CD14-positive monocyte (primary cell): ENCODE data around the gene RIF1. TPM values are rescaled to one million over a fixed set of nuclear protein-coding genes. Genes with fewer than 3 reads are reported as not detected.

ENCODE experiments used
- DNase-seq, 3 donors: peaks; one replicate each; pipeline ENCODE4 v3.0.0-alpha.2; 2011 to 2022
- H2AFZ ChIP-seq: 2 replicates; pipeline ENCODE4 v1.6.0; 2012; ENCODE audit warnings: mild to moderate bottlenecking, low read depth, low read length, inconsistent platforms; ENCODE audit not compliant: insufficient read depth, poor library complexity, severe bottlenecking
- H3K27ac ChIP-seq, 2 donors: 1 replicate in 1 of 2; 2 replicates in 1 of 2; pipeline ENCODE4 v1.5.1; 2012 to 2013; ENCODE audit warnings: low read length in 2 of 2, control low read depth in 1 of 2, inconsistent platforms in 1 of 2, low read depth in 1 of 2, mild to moderate bottlenecking in 1 of 2
- H3K27me3 ChIP-seq, 2 donors: one replicate each; pipeline versions ENCODE4 v1.6.0 to v1.6.1; 2011 to 2013; ENCODE audit warnings: low read length in 2 of 2; ENCODE audit not compliant: control insufficient read depth in 2 of 2, insufficient read depth in 2 of 2
- H3K36me3 ChIP-seq, 2 donors: replicated peaks in 1 of 2; 1 replicate in 1 of 2; 2 replicates in 1 of 2; pipeline versions ENCODE4 v1.5.1 to v1.6.1; 2012 to 2013; ENCODE audit warnings: low read length in 2 of 2, control low read depth in 1 of 2, inconsistent platforms in 1 of 2, mild to moderate bottlenecking in 1 of 2; ENCODE audit not compliant: insufficient read depth in 2 of 2, control insufficient read depth in 1 of 2
- H3K4me1 ChIP-seq, 2 donors: 1 replicate in 1 of 2; 2 replicates in 1 of 2; pipeline versions ENCODE4 v1.5.1 to v1.6.1; 2012 to 2013; ENCODE audit warnings: low read length in 2 of 2, control low read depth in 1 of 2, inconsistent platforms in 1 of 2, mild to moderate bottlenecking in 1 of 2, moderate library complexity in 1 of 2; ENCODE audit not compliant: insufficient read depth in 2 of 2, control insufficient read depth in 1 of 2
- H3K4me2 ChIP-seq: replicated peaks from 2 replicates; pipeline ENCODE3; 2012; ENCODE audit warnings: low read length, moderate library complexity, mild to moderate bottlenecking; ENCODE audit not compliant: poor library complexity, severe bottlenecking; ENCODE audit errors: extremely low read depth
- H3K4me3 ChIP-seq, 3 experiments: fragments of 200-600 bp in 1 of 3; sonication (generic) in 1 of 3; replicated peaks in 1 of 3; 1 replicate in 2 of 3; 2 replicates in 1 of 3; pipeline ENCODE4 v1.5.1; 2011 to 2013; ENCODE audit warnings: low read length in 3 of 3, mild to moderate bottlenecking in 3 of 3, control low read depth in 2 of 3, low read depth in 2 of 3, inconsistent platforms in 1 of 3, moderate library complexity in 1 of 3
- H3K79me2 ChIP-seq: 2 replicates; pipeline ENCODE4 v1.6.0; 2012; ENCODE audit warnings: mild to moderate bottlenecking, control low read depth, inconsistent platforms, low read length, moderate library complexity; ENCODE audit not compliant: insufficient read depth
- H3K9ac ChIP-seq: 2 replicates; pipeline ENCODE4 v1.6.0; 2017; ENCODE audit warnings: low read length, mild to moderate bottlenecking; ENCODE audit not compliant: insufficient read depth, poor library complexity, severe bottlenecking
- H3K9me3 ChIP-seq, 2 donors: replicated peaks in 1 of 2; 1 replicate in 1 of 2; 2 replicates in 1 of 2; pipeline versions ENCODE4 v1.5.1 to v1.6.1; 2012 to 2013; ENCODE audit warnings: low read length in 2 of 2, control low read depth in 1 of 2; ENCODE audit not compliant: control insufficient read depth in 1 of 2, insufficient read depth in 1 of 2
- H4K20me1 ChIP-seq: 2 replicates; pipeline ENCODE4 v1.6.0; 2012; ENCODE audit warnings: mild to moderate bottlenecking, low read length, control low read depth, moderate library complexity; ENCODE audit not compliant: insufficient read depth
- H3K27ac Mint-ChIP-seq, 7 donors: one replicate each; pipeline ENCODE4 v1.8.0; 2020; ENCODE audit warnings: mild to moderate bottlenecking in 7 of 7, mixed read lengths in 7 of 7, moderate library complexity in 6 of 7, inconsistent platforms in 2 of 7
- H3K27me3 Mint-ChIP-seq, 3 donors: one replicate each; pipeline ENCODE4 v1.8.0; 2021 to 2022; ENCODE audit warnings: low read depth in 3 of 3, mild to moderate bottlenecking in 3 of 3, mixed read lengths in 3 of 3, moderate library complexity in 3 of 3, inconsistent platforms in 1 of 3
- H3K36me3 Mint-ChIP-seq, 2 donors: one replicate each; pipeline ENCODE4 v1.8.0; 2020; ENCODE audit warnings: mixed read lengths in 2 of 2, inconsistent platforms in 1 of 2, mild to moderate bottlenecking in 1 of 2
- H3K4me1 Mint-ChIP-seq: one replicate; pipeline ENCODE4 v1.8.0; 2020; ENCODE audit warnings: mild to moderate bottlenecking, mixed read lengths
- H3K4me3 Mint-ChIP-seq, 2 donors: one replicate each; pipeline ENCODE4 v1.8.0; 2020; ENCODE audit warnings: mild to moderate bottlenecking in 2 of 2, mixed read lengths in 2 of 2, moderate library complexity in 1 of 2
- H3K9me3 Mint-ChIP-seq, 7 donors: one replicate each; pipeline ENCODE4 v1.8.0; 2020 to 2022; ENCODE audit warnings: mixed read lengths in 7 of 7, mild to moderate bottlenecking in 6 of 7, moderate library complexity in 6 of 7, inconsistent platforms in 2 of 7
- CTCF ChIP-seq: fragments of 200-600 bp; IDR thresholded peaks from one replicate; pipeline ENCODE4 v1.8.0; 2022; ENCODE audit warnings: antibody characterized with exemption, mild to moderate bottlenecking
- WGBS: methylation state at CpG from one replicate; pipeline ENCODE4 v1.1.5; 2013; ENCODE audit warnings: missing lambda C conversion rate; ENCODE audit not compliant: insufficient coverage; 5-methylcytosine and 5-hydroxymethylcytosine counted together
- intact Hi-C, 2 donors: fragments of 100-400 bp; cut with micrococcal nuclease; formaldehyde crosslinking; loops; one replicate each; pipeline versions ENCODE4 v1.15.0 to v1.15.1; 2023
- polyA plus RNA-seq, 3 donors: library from polyadenylated mRNA; depleted of rRNA in 1 of 3; unstranded in 2 of 3; stranded (reverse) in 1 of 3; fragments of 300-500 nt in 2 of 3; fragments of >200 nt in 1 of 3; fragmentation: Illumina TruSeq in 2 of 3; gene quantifications; 1 replicate in 2 of 3; 2 replicates in 1 of 3; pipeline ENCODE4 v1.2.3, GENCODE V29; 2012 to 2021

The RIF1 gene
- polyA plus RNA-seq, 3 donors = 3.8 to 9.3 (median 6.5) TPM

- Histone ChIP-seq H3K36me3 (peaks cover 74 to 94% of the 10 kb centered on the region in 2 donors), H3K4me1 (no peaks in the 10 kb centered on the region), H4K20me1 (no peaks in the 10 kb centered on the region), H3K9me3 (no peaks in the 10 kb centered on the region), H3K27ac (peak overlapping the region in 1 of 2 donors; percentile 14), H3K4me2 (no peak overlapping the region), H3K9ac (no peak overlapping the region), H2AFZ (no peak overlapping the region), H3K27me3 (no peaks in the 10 kb centered on the region), H3K4me3 (no peak overlapping the region), H3K79me2 (peaks cover 4% of the 10 kb centered on the region)
- H3K4me1 Mint-ChIP-seq = no peaks in the 10 kb centered on the region
- H3K4me3 Mint-ChIP-seq = no peak overlapping the region
- peak; percentile 10 to 41 (median 24) for DNase-seq
- peak overlapping the region in 2 of 7 donors; percentile 22 to 26 for H3K27ac Mint-ChIP-seq
- peaks cover 0 to 2% (median 0%) of the 10 kb centered on the region in 3 donors for H3K27me3 Mint-ChIP-seq
- peak; percentile 87 for TF ChIP-seq CTCF
- H3K36me3 Mint-ChIP-seq = peaks cover 70 to 92% of the 10 kb centered on the region in 2 donors
- H3K9me3 Mint-ChIP-seq = no peaks in the 10 kb centered on the region
- intact Hi-C loops = loop anchor here in 1 of 2 donors (10.0 kb wide), 1 partner anchor 1843 kb away; no protein-coding TSS in a partner anchor
- 30% methylated on average over 2 of the region's 3 CpGs for WGBS
These were observed 27.9 kb downstream of the RIF1 start for GRCh38 chr2:151437630-151438029.

- Histone ChIP-seq H2AFZ (no peak overlapping the region), H3K4me3 (no peak overlapping the region), H3K27ac (no peak overlapping the region), H3K79me2 (peaks cover 3% of the 10 kb centered on the region), H3K4me1 (no peaks in the 10 kb centered on the region), H3K9ac (no peak overlapping the region), H3K9me3 (no peaks in the 10 kb centered on the region), H3K36me3 (peaks cover 75 to 94% of the 10 kb centered on the region in 2 donors), H3K27me3 (no peaks in the 10 kb centered on the region), H4K20me1 (no peaks in the 10 kb centered on the region), H3K4me2 (no peak overlapping the region)
- H3K27ac Mint-ChIP-seq = no peak overlapping the region
- H3K4me3 Mint-ChIP-seq = no peak overlapping the region
- peaks cover 70 to 94% of the 10 kb centered on the region in 2 donors for H3K36me3 Mint-ChIP-seq
- no peaks in the 10 kb centered on the region for H3K4me1 Mint-ChIP-seq
- WGBS = 100% methylated on average over 1 of the region's 4 CpGs
- TF ChIP-seq CTCF = no peak
- no peaks in the 10 kb centered on the region for H3K9me3 Mint-ChIP-seq
- DNase-seq = no peak
- intact Hi-C loops = loop anchor here in 1 of 2 donors (10.0 kb wide), 1 partner anchor 1844 kb away; no protein-coding TSS in a partner anchor
- peaks cover 0 to 2% (median 0%) of the 10 kb centered on the region in 3 donors for H3K27me3 Mint-ChIP-seq
These were observed 28.8 kb downstream of the RIF1 start for GRCh38 chr2:151438506-151438905.
